ENCODE measurements around the gene SAP30BP. TPM values are rescaled to one million over a fixed set of nuclear protein-coding genes. Genes with fewer than 3 reads are reported as not detected.

The SAP30BP gene
- total RNA-seq, 1 experiment from 2014 or later = 149 TPM

DNA sequence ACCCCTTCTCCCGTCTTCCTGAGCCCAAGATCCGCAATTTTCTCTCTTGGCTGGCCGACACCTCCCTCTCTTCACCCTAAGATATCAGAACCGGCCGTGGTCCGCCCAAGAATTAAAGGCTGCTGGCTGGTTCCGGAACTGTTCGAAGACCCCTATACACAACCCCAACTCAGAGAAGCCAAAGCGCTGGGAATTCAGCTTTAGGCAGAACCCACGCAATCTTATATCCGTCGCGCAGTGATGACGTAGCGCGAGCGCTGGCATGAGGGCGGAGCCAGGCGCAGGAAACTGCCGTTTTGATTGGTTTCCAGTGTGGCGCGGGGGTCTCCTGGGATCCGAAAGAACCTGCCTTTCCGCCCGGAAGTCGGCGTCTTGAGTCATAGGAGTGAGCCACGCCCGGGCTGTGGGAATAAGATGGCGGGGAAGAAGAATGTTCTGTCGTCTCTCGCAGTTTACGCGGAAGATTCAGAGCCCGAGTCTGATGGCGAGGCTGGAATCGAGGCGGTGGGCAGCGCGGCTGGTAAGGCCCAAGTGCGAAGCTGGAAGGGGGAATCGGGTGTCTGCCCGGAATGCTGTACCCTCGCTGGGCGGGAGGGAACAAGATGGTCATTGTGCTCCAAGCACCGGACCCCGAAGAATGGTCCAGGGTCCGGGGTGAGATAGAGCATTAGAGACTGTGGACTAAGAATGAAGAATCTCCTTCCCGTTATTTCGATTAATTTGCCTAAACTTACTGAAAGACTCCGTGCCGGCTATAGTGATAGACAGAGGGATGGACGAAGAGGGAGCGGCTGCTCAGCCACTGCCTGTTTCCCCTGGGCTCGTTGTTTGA lies at the start of gene SAP30BP, which contains the start of gene RECQL5 (continued):
- TF ChIP-seq, protein P1, sequence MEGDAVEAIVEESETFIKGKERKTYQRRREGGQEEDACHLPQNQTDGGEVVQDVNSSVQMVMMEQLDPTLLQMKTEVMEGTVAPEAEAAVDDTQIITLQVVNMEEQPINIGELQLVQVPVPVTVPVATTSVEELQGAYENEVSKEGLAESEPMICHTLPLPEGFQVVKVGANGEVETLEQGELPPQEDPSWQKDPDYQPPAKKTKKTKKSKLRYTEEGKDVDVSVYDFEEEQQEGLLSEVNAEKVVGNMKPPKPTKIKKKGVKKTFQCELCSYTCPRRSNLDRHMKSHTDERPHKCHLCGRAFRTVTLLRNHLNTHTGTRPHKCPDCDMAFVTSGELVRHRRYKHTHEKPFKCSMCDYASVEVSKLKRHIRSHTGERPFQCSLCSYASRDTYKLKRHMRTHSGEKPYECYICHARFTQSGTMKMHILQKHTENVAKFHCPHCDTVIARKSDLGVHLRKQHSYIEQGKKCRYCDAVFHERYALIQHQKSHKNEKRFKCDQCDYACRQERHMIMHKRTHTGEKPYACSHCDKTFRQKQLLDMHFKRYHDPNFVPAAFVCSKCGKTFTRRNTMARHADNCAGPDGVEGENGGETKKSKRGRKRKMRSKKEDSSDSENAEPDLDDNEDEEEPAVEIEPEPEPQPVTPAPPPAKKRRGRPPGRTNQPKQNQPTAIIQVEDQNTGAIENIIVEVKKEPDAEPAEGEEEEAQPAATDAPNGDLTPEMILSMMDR (IDR thresholded peaks at IDR 0.05 in 2 of 3, conservative IDR thresholded peaks at IDR 0.05 in 1 of 3; ENCODE audit: borderline replicate concordance in 1 of 3, insufficient read depth in 1 of 3, low read depth in 2 of 3, low read length in 2 of 3) = no peak
- TF ChIP-seq EGR1 (IDR thresholded peaks at IDR 0.05; ENCODE audit: low read depth) = peak; percentile 88
- TF ChIP-seq CEBPB (IDR thresholded peaks at IDR 0.05; ENCODE audit: low read depth) = no peak
- peak; percentile 69; the same call in 1 of the 2 replicates for TF ChIP-seq CBX3 (IDR thresholded peaks at IDR 0.05; ENCODE audit: low read depth)
- no peak for TF ChIP-seq ZNF274 (IDR thresholded peaks at IDR 0.05; ENCODE audit: low read depth, low read length)

DNA sequence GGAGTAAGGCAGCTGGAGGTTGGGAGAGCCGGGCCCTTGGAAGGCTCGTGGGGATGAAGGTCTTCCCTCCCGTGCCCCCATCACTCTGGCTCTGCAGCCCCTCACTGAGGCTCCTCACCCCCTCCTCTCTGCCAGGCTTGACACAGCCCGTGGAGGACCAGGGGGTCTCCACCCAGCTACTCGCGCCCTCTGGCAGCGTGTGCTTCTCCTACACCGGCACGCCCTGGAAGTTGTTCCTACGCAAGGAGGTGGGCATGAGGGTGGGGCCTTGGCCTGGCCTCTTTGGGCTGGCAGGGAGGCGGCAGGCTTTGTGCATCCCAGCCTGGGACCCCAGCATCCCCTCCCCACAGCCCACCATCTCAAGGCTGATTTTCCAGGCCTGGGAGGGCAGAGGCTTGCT lies 49.5 kb upstream of the SAP30BP start:
- Histone ChIP-seq H3K9me3 (ENCODE audit: control insufficient read depth in 1 of 2, insufficient read depth in 1 of 2, low read depth in 1 of 2, low read length in 2 of 2) (no peaks in the 10 kb centered on the region), H3K27ac (ENCODE audit: low read depth, low read length) (no peak overlapping the region), H3K4me2 (ENCODE audit: low read length) (no peak overlapping the region), H2AFZ (ENCODE audit: low read depth, low read length, poor library complexity, severe bottlenecking) (no peak overlapping the region), H3K9ac (ENCODE audit: low read length) (no peak overlapping the region), H3K4me3 (replicated peaks in 1 of 2; ENCODE audit: low read depth in 1 of 2, low read length in 2 of 2) (no peak overlapping the region), H3K36me3 (ENCODE audit: control insufficient read depth in 1 of 2, insufficient read depth in 2 of 2, low read length in 2 of 2) (no peaks in the 10 kb centered on the region), H3K79me2 (ENCODE audit: insufficient read depth, low read length) (no peaks in the 10 kb centered on the region), H3K27me3 (ENCODE audit: insufficient read depth, low read length) (no peaks in the 10 kb centered on the region), H3K9me2 (ENCODE audit: insufficient read depth) (no peaks in the 10 kb centered on the region), H4K20me1 (ENCODE audit: insufficient read depth) (no peaks in the 10 kb centered on the region), H3K4me1 (ENCODE audit: control insufficient read depth in 1 of 2, insufficient read depth in 2 of 2, low read length in 2 of 2) (peaks cover 0 to 14% of the 10 kb centered on the region in 2 experiments; a peak in 1 of 4 replicates)
- intact Hi-C loops (cut with micrococcal nuclease) = no loop called here
- TF ChIP-seq CBX3 (IDR thresholded peaks at IDR 0.05; ENCODE audit: low read depth) (no peak), CEBPB (IDR thresholded peaks at IDR 0.05; ENCODE audit: low read depth) (no peak), RAD21 (IDR thresholded peaks at IDR 0.05; ENCODE audit: low read depth) (no peak), ELF1 (IDR thresholded peaks at IDR 0.05; ENCODE audit: borderline replicate concordance, low read depth) (no peak), SRF (IDR thresholded peaks at IDR 0.05; ENCODE audit: low read depth) (no peak), EZH2phosphoT487 (IDR thresholded peaks at IDR 0.05; ENCODE audit: borderline replicate concordance) (no peak), SP1 (IDR thresholded peaks at IDR 0.05; ENCODE audit: low read depth) (no peak), JUND (IDR thresholded peaks at IDR 0.05) (no peak), POLR2AphosphoS5 (IDR thresholded peaks at IDR 0.05; ENCODE audit: low read depth, low read length) (no peak), POLR2A (IDR thresholded peaks at IDR 0.05; ENCODE audit: borderline replicate concordance, extremely low read depth, insufficient read depth, insufficient read length) (no peak), YY1 (IDR thresholded peaks at IDR 0.05; ENCODE audit: extremely low read depth, insufficient replicate concordance, low read depth, low read length) (no peak), TCF7L2 (IDR thresholded peaks at IDR 0.05; ENCODE audit: borderline replicate concordance, extremely low read depth, insufficient read depth, insufficient read length) (no peak)
- TF ChIP-seq, protein P1 (IDR thresholded peaks at IDR 0.05 in 2 of 3, conservative IDR thresholded peaks at IDR 0.05 in 1 of 3; ENCODE audit: borderline replicate concordance in 1 of 3, insufficient read depth in 1 of 3, low read depth in 2 of 3, low read length in 2 of 3) = no peak
- TF ChIP-seq, protein P2, sequence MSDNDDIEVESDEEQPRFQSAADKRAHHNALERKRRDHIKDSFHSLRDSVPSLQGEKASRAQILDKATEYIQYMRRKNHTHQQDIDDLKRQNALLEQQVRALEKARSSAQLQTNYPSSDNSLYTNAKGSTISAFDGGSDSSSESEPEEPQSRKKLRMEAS (IDR thresholded peaks at IDR 0.05) = no peak
- TF ChIP-seq, protein P3, sequence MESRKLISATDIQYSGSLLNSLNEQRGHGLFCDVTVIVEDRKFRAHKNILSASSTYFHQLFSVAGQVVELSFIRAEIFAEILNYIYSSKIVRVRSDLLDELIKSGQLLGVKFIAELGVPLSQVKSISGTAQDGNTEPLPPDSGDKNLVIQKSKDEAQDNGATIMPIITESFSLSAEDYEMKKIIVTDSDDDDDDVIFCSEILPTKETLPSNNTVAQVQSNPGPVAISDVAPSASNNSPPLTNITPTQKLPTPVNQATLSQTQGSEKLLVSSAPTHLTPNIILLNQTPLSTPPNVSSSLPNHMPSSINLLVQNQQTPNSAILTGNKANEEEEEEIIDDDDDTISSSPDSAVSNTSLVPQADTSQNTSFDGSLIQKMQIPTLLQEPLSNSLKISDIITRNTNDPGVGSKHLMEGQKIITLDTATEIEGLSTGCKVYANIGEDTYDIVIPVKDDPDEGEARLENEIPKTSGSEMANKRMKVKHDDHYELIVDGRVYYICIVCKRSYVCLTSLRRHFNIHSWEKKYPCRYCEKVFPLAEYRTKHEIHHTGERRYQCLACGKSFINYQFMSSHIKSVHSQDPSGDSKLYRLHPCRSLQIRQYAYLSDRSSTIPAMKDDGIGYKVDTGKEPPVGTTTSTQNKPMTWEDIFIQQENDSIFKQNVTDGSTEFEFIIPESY (IDR thresholded peaks at IDR 0.05; ENCODE audit: extremely low read depth, insufficient replicate concordance, low read length) = no peak
- ChIA-PET RAD21 (ENCODE audit: low non-redundant PET in 1 of 2, low total read pairs in 2 of 2, uncharacterized antibody in 2 of 2, unreplicated experiment in 2 of 2) (no interaction called here), CTCF (interaction anchor here (1.0 to 3.1 kb wide), 4 partner anchors 9 to 131 kb away, joined by 3 to 15 read pairs (median 6); partner anchors contain the start of gene SMIM5), POLR2A (interaction anchor here (0.5 to 0.8 kb wide), 2 partner anchors 8 to 483 kb away, joined by 4 read pairs; no protein-coding TSS in a partner anchor)
- DNase-seq (ENCODE audit: low read depth, low spot score) (no peak), ATAC-seq (no peak)
- BruUV-seq (replicated peaks) = no TSS peak
